Right lobe of liver (tissue), 6 donors: Measurements from ENCODE around the gene GABRB3. TPM values are rescaled to one million over a fixed set of nuclear protein-coding genes. Genes with fewer than 3 reads are reported as not detected.

Experiments used
- ATAC-seq, 4 donors: fragments of 200-7000 bp; cut with Tn5 transposase; one replicate each; pipeline ENCODE4 v1.9.1; 2020; ENCODE audit warnings: mild to moderate bottlenecking in 4 of 4, moderate library complexity in 4 of 4
- DNase-seq, 3 donors: peaks; one replicate each; pipeline ENCODE4 v3.0.0-alpha.2; 2020
- H3K27ac ChIP-seq, 3 donors: fragments of 200-600 bp; one replicate each; pipeline ENCODE4 v1.8.0; 2022
- H3K27me3 ChIP-seq, 2 donors: fragments of 200-600 bp; one replicate each; pipeline ENCODE4 v1.8.0; 2022
- H3K36me3 ChIP-seq, 4 donors: fragments of 200-600 bp; sonication (generic) in 1 of 4; one replicate each; pipeline versions ENCODE4 v1.5.1 to v1.8.0; 2017 to 2022; ENCODE audit warnings: control low read depth in 1 of 4
- H3K4me1 ChIP-seq, 4 donors: fragments of 200-600 bp; sonication (generic) in 1 of 4; one replicate each; pipeline versions ENCODE4 v1.5.1 to v1.8.0; 2017 to 2022; ENCODE audit warnings: control low read depth in 1 of 4
- H3K4me3 ChIP-seq, 3 donors: fragments of 200-600 bp; one replicate each; pipeline ENCODE4 v1.8.0; 2022
- H3K9me3 ChIP-seq, 4 donors: fragments of 200-600 bp; sonication (generic) in 1 of 4; one replicate each; pipeline versions ENCODE4 v1.5.1 to v1.8.0; 2017 to 2022; ENCODE audit warnings: control low read depth in 1 of 4
- CTCF ChIP-seq, 4 donors: fragments of 200-600 bp in 3 of 4; fragments of 450-650 bp in 1 of 4; IDR thresholded peaks; one replicate each; pipeline versions ENCODE4 v1.5.1 to v1.8.0; 2016 to 2022; ENCODE audit warnings: antibody characterized with exemption in 4 of 4, mild to moderate bottlenecking in 2 of 4
- POLR2A ChIP-seq: fragments of 450-650 bp; IDR thresholded peaks from one replicate; pipeline ENCODE4 v1.6.1; 2017; ENCODE audit warnings: antibody characterized with exemption, mild to moderate bottlenecking
- WGBS: methylation state at CpG from one replicate; pipeline ENCODE4 v1.1.6; 2018; ENCODE audit warnings: low coverage, low lambda C conversion rate; ENCODE audit not compliant: insufficient coverage; ENCODE audit errors: missing lambda C conversion rate; 5-methylcytosine and 5-hydroxymethylcytosine counted together
- intact Hi-C, 2 donors: fragments of 100-400 bp; cut with DNase I; formaldehyde crosslinking; loops; one replicate each; pipeline versions ENCODE4 v1.11.2 to v1.14.1; 2022
- total RNA-seq, 6 experiments: library from RNA; depleted of rRNA in 2 of 6; stranded (reverse); fragments of >200 nt in 2 of 6; fragmentation: NEBNext Ultra II Directional in 3 of 6; extraction: Animal tissue kit (Norgen Biotek cat#: 25700) in 3 of 6; gene quantifications; one replicate each; pipeline versions ENCODE4 v1.1.0 to v1.2.4, GENCODE V29; 2016 to 2023
- donor health status: DM: no; HTN: yes; CAD: no.
- donor health status: DM: no; HTN: no; CAD: no.
- donor health status: DM: no; HTN: no; CAD: no.
- donor health status: DM: no; HTN: yes; CAD: no.
- donor health status: DM: no; HTN: yes; CAD: no.

Gene GABRB3
- total RNA-seq, 6 experiments from 2014 or later, result 0.49 to 2.7 (median 1.4) TPM

- ATAC-seq (no peak), DNase-seq (no peak)
- Histone ChIP-seq H3K27me3 (no peaks in the 10 kb centered on the region), H3K27ac (no peak overlapping the region), H3K4me3 (no peak overlapping the region), H3K36me3 (no peaks in the 10 kb centered on the region), H3K4me1 (no peaks in the 10 kb centered on the region), H3K9me3 (no peaks in the 10 kb centered on the region)
- TF ChIP-seq POLR2A (no peak), CTCF (IDR thresholded peaks at IDR 0.05) (no peak)
- 45% methylated on average over 6 of the region's 6 CpGs for WGBS
- intact Hi-C loops, result no loop called here
These were observed 112.6 kb downstream of the GABRB3 start for GRCh38 chr15:26660241-26660640.

- H3K36me3 ChIP-seq, result no peaks in the 10 kb centered on the region
- DNase-seq (no peak), ATAC-seq (no peak)
- no peak overlapping the region for H3K4me3 ChIP-seq
- H3K9me3 ChIP-seq, result no peaks in the 10 kb centered on the region
- no peak overlapping the region for H3K27ac ChIP-seq
- H3K27me3 ChIP-seq, result no peaks in the 10 kb centered on the region
- TF ChIP-seq CTCF (IDR thresholded peaks at IDR 0.05) (no peak), POLR2A (no peak)
- 19% methylated on average over 2 of the region's 2 CpGs for WGBS
- intact Hi-C loops, result no loop called here
- no peaks in the 10 kb centered on the region for H3K4me1 ChIP-seq
These were observed 114.6 kb downstream of the GABRB3 start for GRCh38 chr15:26658290-26658689.

GRCh38 chr15:26656080-26656479 lies 116.8 kb downstream of the GABRB3 start:
- DNase-seq, result no peak
- Histone ChIP-seq H3K27ac (no peak overlapping the region), H3K9me3 (no peaks in the 10 kb centered on the region), H3K27me3 (no peaks in the 10 kb centered on the region), H3K36me3 (no peaks in the 10 kb centered on the region), H3K4me1 (no peaks in the 10 kb centered on the region), H3K4me3 (no peak overlapping the region)
- TF ChIP-seq POLR2A, result no peak
- TF ChIP-seq CTCF (IDR thresholded peaks at IDR 0.05), result no peak
- 51% methylated on average over 6 of the region's 6 CpGs for WGBS
- intact Hi-C loops, result no loop called here
- no peak for ATAC-seq

GRCh38 chr15:26651909-26652308 lies 121.0 kb downstream of the GABRB3 start:
- Histone ChIP-seq H3K36me3 (no peaks in the 10 kb centered on the region), H3K4me1 (no peaks in the 10 kb centered on the region), H3K4me3 (no peak overlapping the region), H3K27ac (no peak overlapping the region), H3K27me3 (no peaks in the 10 kb centered on the region), H3K9me3 (no peaks in the 10 kb centered on the region)
- no peak for ATAC-seq
- TF ChIP-seq POLR2A, result no peak
- no peak for TF ChIP-seq CTCF (IDR thresholded peaks at IDR 0.05)
- DNase-seq, result no peak
- WGBS, result 0% methylated on average over 1 of the region's 1 CpG
- intact Hi-C loops, result no loop called here

GRCh38 chr15:26648676-26649075 lies 124.2 kb downstream of the GABRB3 start:
- H3K9me3 ChIP-seq, result no peaks in the 10 kb centered on the region
- H3K27me3 ChIP-seq, result no peaks in the 10 kb centered on the region
- no peak for TF ChIP-seq POLR2A
- TF ChIP-seq CTCF (IDR thresholded peaks at IDR 0.05), result no peak
- no peak overlapping the region for H3K4me3 ChIP-seq
- no peak overlapping the region for H3K27ac ChIP-seq
- H3K4me1 ChIP-seq, result no peaks in the 10 kb centered on the region
- no peak for ATAC-seq
- 52% methylated on average over 6 of the region's 6 CpGs for WGBS
- no peaks in the 10 kb centered on the region for H3K36me3 ChIP-seq
- intact Hi-C loops, result no loop called here
- DNase-seq, result no peak
